Stimulated activated naive CD4-positive, alpha-beta T cell treated with Interleukin-2 at 50 U/mL for 16 hours (primary cell): ENCODE results near the gene WAPL.

Source experiments
- DNase-seq: peaks from one replicate; lab custom pipeline; 2025; lab: John Stamatoyannopoulos, UW

WAPL gene

DNA sequence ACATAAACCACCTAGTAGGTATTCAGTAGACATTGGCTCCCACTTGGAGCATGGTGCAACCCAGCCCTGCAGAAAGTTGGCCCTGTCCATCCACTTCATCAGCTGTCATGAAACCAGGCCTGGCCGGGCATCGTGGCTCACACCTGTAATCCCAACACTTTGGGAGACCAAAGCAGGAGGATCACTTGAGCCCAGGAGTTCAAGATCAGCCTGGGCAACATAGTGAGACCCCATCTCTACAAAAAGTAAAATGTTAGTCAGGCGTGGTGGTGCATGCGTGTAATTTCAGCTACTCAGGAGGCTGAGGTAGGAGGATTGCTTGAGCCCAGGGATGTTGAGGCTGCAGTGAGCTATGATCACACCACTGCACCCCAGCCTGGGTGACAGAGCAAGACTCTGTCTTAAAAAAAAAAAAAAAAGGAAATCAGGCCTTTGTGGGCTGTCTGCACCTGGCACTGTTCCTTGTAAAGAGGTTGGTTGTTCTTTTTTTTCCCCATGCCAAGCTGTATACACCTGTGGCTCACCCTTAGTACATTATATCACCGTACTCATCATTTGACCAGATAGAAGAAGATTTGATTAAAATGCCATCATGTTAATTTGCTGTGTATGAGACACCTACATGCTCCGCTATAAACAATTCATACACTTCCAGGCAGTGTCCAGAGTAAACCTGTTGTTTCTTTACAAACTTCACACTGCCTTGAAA is 109.6 kb downstream of the WAPL start:
- DNase-seq, result no peak

DNA sequence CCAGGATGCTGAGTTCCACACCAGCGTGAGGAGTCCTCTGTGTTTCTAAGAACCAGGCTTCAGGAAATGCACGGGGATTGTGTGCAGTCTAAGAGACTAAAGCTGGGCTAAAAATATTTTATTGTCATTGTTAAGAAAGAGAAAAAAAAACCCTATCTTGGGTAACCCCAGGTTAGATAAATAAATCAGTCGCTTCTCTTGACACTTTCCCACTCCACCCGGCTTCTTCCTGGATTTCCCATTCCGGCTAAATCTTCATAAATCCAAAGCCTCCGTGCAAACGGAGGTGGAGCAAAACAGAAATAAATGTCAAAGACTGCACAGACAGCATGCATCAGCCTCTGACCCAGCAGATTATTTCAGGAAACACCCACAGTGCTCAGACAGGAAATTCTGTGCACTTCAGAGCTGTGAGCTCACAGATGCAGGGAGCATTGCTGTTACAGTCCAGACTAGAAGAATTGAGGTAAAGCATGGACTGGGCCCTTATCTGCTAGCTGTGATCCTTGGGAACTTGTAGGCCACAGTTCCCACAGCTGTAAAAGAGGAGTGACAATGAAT is 110.2 kb downstream of the WAPL start:
- no peak for DNase-seq

DNA sequence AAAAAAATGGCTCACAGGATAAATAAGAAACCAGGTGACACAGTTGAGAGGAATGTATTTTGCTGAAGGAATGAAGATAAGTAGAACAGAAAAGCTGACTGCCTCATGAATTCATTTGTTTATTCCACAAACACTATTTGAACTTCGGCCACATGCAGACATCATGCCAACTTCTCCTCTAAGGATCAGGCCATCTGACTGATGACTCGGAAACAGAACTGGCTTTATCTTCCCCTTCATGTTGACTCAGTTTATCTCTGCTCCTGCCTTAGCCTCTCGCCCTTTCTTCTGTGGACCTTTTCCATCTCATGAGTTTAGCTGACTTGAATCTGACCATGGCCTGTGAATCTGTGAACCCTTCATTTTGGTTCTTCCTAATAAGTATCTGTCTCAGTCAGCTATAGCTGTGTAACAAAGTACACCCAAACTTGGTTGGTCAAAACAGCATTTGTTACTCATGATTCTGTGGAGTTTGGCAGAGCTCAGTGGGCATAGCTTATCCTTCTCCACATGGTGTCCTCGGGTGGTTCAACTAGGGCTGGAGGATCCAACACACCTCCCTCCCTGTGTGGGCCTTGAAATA is 111.0 kb downstream of the WAPL start:
- no peak for DNase-seq

DNA sequence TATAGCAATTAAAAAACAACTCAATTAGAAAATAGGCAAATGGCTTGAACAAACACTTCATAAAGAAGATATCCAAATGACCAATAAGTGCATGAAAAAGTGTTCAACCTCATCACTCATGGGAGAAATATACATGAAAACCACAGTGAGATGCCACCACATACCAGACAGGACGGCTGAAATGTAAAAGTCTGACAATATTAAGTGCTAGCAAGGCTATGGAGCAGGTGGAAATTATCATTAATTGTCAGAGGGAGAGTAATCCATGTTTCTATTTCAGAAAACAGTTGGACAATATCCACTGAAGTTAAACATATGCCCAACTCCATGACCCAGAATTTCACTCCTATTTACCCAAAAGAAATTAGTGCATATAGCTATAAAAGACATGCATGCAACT is 112.4 kb downstream of the WAPL start:
- DNase-seq, result no peak

DNA sequence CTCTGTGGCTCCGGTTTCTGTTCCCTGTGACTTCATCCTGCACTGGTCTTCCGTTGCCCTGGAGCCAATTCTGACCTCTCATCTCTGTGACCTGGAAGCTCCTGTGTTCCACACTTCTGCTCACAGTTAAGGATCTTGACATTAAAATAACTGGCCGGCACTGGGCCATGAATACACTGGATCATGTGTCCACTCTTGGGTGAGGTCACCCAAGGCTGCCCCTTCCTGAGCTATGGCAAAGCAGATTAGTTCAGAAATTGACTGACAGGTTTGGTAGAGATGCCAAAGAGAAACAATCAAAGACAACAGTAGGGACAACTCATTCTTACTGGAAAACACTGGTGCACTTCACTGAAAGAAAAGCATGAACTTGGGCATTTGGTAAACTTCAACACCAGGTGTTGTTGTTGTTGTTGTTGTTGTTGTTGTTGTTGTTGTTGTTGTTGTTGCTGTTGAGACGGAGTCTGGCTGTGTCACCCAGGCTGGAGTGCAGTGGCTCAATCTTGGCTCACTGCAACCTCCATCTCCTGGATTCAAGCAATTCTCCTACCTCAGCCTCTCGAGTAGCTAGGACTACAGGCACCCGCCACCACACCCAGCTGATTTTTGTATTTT is 118.3 kb downstream of the WAPL start:
- no peak for DNase-seq

DNA sequence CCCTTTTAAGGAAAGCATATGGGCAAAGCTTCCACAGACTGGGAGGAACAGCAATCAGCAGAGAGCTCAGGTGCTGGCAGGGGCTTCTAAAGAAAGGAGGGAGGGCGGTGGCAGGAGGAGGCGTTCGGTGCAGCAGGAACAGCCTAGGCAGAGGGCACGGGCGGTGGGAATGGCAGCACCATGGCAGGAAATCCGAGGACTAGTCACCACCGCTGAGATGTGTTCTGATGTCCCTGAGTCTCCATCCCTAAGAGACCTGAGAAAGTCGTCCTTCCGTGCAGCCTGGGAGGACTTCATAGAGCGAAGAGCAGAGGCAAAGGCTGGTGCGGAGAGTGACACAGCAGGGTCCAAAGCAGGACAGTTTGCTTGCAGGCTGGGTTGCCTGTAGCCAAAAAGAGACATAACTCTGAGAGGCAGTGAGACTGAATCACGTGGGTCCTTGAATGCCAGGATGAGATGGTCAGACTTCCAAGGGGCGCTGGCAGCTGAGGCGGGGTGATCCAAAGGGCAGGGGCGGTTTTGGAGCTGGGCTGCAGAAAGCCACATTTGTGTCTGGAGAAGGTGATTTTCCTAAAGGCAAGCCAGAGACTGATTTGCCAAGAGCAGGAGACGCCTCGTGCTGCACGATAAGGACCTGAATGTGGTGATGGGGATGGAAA is 119.2 kb downstream of the WAPL start:
- no peak for DNase-seq

DNA sequence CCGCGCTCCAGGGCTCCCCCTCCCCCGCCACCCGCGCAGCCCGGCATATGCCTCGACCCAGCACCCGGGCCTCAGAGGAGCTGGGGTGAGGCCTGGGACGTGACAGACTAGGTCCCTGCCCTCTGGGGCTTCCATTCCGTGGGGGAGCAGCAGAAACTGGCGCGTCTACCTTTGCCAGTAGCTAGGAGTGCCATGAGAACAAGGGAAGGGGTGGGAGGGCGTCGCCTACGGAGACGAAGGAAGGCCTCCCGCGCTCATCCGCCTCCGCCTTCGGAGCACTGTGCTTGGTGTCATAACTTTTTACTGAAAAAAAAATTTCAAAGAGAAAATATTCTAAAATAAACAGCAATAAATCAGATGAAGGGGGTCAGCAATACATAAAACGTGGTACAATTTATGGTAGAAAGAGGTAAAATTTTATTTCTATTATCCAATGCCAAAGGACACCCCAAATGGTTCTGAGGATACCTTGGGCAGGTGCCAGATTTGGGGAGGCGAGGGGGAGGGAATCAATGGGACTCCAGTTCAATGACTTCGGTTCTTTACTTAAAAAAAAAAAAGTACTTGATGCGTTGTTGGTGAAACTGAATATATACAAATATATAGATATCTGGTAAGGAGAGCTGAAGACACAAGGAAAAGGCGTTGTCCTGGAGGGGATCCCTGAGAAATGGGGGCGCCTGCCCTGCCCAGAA is 119.9 kb downstream of the WAPL start:
- DNase-seq, result no peak

DNA sequence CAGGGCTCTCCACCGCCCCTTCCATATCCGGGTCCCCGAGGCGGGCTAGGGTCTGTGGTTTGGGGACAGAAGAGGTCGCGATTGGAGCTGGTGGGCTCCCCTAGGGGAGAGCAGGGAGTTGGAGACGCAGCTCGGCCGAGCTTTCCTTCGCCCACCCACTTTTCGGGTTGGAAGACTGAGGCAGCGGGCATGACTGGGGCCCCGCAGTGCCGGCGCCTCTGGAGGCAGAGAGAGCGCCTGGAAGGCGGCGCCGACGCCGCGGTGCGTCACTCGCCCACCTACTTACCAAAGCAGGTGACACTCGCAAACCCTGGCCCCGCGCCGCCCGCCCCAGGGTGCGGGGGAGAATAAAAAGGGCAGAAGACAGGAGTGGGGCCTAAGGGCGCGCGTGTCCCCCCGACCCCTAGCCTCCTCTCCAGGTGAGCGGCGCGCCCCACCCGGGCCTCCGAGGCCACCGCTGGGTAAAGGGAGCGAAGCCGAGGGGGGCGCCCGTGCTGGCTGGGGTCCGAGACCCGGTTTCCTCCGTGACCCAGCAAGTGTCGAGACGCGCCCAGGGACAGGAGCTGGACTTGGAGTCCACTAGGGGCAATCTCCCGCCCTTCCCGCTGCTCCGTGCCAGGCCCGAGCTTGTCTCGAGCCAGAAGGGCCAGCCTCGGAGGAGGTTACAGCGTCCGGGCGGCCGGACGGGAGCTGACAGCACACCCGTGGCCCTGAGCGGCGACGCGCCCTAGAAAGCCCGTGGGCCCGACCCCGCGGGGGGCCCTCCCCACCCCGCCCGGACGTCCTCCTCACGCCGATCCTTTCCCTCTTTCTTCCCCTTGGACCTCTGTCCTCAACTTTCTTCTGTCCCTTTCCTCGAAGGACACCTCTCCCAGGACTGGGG is 120.6 kb downstream of the WAPL start:
- DNase-seq, result peak; percentile 74

DNA sequence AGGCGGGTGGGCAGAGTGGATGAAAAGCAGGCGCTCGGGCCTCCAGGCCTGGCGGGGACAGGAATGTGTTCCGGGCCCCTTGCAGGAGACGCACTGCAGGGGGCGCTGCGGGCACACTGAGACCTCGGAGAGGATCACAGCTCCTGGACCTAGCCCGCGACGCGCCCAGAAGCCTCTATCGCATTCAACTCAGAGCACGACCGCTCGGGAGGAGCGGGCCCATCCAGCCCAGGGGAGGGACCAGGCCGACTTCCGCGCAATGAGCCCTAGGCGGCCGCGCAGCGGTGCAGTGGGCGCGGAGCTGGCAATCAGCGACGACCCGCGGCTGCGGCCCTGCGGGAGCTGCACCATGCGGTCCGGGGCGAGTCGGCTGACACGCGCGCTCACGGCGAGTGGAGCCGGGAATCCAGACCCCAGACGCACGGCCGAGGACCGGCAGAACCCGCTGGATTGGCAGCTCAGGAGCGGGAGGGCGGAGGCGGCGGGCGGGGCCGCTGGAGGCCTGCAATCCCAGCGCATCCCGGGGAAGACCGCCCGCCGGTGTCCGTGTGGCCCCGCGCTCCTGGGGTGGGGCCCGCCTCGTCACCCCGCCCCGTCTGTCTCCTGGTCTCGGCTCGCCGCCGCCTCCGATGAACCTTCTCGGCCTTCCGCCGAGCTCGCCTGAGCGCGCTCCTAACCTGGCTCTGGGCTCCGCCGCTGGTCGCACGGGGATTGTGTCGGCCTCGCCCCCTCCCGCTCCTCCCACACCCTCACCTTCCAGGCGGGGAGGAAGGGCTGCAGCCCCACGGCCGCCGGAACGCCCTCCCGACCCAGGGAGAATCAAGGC is 121.5 kb downstream of the WAPL start:
- DNase-seq, result peak; percentile 93

DNA sequence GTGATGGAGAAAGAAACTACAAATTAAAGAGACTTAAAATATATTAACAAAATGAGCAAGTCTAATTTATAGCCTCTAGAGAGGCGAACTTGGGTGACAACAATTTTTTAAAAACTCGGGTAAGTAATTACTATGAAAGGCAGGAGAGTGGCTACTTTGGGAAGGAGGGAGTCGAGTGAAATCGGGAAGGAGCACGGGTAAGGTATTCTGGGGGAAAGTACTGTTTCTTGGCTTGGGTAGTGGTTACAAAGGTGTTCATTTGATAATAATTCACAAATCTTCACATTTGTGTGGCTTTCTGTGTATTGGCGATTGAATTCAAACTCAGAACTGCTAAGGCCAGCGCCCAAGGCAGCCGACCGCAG is 122.1 kb downstream of the WAPL start:
- DNase-seq, result no peak

DNA sequence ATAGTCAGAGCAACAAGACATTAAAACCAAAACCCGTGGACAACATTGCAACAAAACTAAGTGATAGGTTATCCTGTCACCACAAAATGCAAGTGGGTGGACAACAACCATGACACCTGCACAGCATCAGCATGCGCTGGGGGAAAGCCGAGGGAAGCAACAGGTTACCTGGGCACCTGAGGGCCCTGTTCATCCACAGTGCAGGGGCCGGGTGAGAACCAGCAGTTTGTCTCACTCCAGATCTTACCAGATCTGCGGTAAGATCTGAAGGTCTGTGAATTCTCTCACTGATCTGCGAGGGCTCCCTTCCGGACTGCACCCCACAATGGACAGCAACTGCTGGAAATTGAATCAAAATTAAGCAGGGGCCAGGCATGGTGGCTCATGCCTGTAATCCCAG is 124.5 kb downstream of the WAPL start:
- no peak for DNase-seq

DNA sequence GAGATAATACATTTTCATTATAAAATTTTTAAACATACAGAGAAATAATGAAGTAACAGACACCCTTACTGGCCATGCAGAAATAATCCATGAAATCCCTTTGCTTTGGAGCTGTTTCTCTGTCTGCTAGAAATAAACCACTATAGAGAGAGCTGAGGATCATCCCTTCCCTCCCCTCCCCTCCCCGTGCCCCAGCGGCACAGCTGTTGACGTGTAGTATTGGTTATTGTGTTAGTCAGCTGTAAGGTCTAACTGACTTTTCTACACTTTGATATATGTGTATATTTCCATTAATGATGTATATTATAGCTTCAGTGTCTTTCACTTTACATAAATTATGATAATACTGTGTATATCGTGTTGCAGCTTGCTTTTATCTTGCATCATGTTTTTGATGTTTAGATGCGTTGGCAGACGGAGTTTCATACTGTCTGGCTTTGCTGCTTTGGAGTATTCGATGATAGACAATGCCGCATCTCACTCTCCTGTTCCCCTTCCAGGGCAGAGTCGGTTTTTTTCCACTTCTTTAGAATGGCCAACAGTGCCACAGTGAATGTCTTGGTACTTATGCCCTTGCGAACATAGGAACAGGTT is 127.6 kb downstream of the WAPL start:
- DNase-seq, result no peak

DNA sequence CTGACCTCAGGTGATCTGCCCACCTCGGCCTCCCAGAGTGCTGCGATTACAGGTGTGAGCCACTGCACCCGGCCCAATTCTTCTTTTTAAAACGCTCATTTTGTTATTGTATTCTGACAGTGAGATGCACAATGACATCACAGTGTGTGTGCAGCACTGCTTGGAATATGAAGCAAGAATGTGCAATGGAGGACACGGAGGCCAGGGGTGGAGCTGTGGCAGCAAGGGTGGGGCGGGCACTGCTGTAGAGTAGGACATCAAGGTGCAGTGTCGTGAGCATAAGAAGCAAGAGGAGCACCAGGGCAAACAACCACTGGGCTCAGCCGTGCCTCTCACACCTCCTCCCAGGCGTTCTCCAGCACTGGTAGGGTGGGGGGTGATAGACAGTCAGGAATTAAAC is 128.2 kb downstream of the WAPL start:
- no peak for DNase-seq

DNA sequence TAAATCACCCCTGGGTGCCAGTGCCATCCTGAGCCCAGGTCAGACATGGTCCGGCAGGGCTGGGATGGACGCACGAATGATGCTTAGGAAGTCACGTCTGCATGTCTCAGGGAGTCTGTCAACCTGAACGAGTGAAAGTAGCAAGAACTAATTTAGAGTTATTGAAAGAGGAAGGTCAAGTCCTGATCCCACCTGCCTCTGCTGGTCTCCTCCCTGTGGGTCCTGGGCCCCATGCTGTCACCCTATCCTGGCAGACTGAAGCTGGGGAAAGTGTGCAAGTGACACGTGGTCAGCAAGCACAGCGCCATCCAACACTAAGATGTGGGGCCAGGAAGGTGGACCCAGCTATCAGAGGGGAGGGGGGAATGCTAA is 128.9 kb downstream of the WAPL start:
- no peak for DNase-seq

DNA sequence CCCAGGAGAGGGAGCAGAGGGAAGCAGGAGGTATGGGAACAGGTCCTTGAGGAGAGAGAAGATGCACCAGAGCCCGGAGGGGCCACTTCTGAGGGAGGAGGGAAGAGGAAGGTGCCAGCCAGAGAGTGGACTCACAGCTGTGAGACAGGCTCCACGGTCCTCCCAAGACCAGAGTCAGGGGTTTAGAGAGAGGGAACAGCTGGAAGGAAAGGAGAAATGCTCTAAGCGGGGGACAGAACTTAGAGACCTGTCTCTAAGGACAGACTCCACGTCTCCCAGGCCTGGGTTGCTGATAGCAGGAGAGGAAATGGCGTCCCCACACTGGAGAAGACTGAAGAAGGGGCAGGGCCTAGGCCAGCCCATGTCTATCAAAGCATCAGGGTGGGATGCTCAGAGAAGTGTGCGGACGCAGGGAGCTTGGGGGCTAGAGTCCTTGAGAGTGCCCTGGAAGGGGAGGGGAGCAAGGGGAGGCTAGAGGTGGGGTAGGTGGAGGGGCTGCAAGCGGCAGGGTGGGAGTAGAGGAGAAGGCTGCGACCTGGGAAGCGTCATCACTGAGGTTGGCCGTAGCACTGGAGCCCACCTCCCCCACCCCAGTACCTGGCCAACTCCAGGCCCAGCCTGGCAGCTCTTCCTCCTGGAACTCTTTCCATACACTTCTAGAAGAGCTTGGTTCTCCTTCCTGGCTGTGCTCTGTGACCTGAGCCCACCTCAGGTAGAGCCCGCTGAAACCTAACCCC is 129.4 kb downstream of the WAPL start:
- DNase-seq, result no peak

DNA sequence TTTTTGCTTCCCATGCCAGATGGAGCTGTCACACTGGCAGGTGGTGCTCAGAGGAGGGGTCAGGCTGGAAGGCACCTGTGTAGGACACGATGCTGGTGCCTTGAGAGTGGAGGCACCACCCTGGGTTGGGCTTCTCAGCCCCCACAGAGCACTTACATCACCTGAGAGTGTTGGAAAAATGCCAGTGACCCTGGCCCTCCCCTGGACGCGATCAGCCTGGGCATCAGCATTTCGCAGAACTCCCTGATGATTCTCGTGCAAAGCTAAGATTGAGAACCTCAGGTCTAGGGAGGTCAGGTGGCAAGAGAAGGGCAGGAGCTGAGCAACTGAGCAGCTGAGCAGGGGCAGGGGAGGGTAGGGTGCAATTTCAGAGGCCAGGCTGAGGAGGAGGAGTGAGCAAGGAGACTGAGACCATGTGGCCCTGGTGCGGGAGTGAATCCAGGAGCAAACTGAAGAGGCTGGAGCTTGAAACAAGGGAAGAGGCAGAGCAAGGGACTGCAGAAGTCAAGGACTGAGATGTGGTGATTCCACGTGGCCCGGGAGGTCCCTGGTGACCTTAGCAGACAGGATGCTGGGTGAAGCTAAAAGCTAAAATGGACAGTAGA is 130.3 kb downstream of the WAPL start:
- no peak for DNase-seq

DNA sequence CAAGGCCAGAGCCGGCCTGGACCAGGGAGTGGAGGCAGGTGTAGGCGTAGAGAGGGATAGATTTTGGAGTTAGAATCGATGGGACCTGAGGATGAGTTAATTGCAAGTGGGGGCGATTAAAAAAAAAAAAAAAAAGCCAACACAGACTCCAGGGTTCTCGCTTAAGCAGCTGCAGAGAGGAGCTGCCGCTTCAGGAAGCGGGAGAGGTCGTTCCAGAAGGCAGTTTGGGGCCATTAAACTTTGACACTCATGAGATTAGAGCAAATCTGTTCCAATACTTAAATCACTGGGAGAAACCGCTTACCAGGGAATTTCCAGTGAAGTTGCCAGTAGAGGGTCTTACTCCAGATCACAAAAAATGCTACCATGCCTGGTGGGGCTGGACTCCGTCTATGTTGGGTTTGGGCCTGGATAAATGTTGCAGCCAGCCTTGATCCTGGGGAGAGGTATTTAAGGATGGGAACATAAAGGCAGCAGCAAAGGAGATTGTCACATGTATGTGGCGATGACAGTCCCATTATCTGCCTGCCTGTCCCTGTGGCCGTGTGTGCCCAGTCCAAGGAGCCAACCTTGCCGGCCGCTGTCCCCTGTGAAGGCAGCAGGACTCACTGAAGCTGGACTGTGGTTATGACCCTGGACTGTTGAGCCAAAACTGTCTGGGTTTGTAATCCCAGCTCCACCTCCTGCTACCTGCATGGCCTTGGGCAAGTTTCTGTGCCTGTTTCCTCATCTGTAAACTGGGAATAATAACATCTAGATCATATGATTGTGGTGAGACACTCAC is 131.1 kb downstream of the WAPL start:
- no peak for DNase-seq
